Midbrain (tissue), 1 donor: ENCODE data around the gene NYNRIN.
"Not testable (repeated sequence)": the region's sequence is repeated elsewhere in the genome, so short reads cannot be mapped to it uniquely, and the experiment has no call there.

Experiments
- DNase-seq: peaks from one replicate; lab custom pipeline; 2025; lab: John Stamatoyannopoulos, UW

NYNRIN gene

DNA sequence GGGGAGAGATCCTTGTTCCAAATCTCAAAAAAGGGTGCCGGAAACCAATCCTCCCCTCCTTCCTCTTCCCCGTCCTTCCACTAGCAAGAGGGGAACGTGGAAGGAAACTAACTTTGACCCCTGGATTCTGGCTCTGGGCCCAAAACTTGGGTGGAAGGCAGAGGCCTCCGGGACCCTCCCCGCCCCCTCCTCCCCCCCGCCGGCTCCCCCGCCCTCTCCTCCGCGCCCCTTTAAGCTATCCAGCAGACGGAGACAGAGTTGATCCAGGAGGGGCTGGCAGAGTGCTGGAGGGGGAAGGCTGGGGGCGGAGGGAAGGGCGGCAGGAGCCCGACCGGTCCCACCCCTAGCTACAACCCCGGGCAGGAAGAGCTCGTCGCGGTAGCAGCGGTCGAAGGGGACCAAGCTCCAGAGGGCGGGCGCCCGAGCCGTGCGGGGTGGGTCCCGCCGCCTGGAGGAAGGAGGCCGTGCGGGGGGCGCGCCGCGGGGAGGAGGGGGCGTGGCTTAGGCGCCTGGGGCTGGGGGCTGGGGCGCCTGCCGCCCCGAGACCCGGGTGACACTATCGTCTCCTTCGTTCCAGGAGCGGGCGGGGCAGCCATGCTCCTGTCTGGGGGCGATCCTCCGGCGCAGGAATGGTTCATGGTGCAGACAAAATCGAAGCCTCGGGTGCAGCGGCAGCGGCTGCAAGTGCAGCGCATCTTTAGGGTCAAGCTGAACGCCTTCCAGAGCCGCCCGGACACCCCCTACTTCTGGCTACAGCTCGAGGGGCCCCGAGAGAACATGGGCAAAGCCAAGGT lies at the start of gene NYNRIN:
NYNRIN (plus strand) TSS at position 351 of the 794 bp plus-strand sequence; CDS start at position 595, 244 bp downstream.
- no peak for DNase-seq

DNA sequence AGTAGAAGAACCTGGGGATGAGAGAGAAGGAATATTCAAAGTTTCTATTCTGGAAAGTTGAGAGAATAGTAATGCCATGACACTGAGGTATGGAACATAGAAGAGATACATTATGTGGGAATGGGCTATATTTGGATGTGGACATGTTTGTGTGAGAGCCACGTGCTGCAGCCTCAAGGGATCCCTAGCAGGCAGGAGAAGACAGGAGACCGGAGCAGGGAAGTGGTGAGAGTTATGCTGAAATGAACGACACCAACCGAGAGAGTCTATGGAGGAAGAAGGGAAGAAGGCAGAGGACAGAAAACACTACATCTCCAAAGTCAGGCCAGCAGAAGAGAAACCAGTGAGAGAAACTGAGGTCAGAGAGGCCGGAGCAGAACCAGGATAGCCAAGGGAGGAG lies 49.1 kb upstream of the NYNRIN start:
- no peak for DNase-seq

DNA sequence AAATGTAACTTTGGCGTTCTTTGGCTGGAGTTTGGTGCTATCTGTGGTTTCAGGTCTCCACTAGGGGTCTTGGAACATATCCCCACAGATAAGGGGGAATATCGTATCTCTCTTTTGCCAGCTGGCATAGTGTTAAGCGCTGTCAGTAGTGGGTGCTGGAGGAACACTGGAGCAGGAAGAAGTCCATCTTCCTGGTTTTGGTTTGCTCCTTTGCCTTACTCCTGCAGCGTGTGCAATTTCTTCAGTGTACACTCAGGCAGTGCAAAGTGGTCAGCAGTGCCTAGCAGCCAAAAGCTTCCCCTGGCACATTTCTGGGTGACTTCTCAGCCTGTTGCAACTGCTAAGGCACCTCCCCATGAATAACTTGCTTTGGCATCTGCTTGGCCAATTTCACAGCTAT lies 47.3 kb upstream of the NYNRIN start:
- DNase-seq: no peak

DNA sequence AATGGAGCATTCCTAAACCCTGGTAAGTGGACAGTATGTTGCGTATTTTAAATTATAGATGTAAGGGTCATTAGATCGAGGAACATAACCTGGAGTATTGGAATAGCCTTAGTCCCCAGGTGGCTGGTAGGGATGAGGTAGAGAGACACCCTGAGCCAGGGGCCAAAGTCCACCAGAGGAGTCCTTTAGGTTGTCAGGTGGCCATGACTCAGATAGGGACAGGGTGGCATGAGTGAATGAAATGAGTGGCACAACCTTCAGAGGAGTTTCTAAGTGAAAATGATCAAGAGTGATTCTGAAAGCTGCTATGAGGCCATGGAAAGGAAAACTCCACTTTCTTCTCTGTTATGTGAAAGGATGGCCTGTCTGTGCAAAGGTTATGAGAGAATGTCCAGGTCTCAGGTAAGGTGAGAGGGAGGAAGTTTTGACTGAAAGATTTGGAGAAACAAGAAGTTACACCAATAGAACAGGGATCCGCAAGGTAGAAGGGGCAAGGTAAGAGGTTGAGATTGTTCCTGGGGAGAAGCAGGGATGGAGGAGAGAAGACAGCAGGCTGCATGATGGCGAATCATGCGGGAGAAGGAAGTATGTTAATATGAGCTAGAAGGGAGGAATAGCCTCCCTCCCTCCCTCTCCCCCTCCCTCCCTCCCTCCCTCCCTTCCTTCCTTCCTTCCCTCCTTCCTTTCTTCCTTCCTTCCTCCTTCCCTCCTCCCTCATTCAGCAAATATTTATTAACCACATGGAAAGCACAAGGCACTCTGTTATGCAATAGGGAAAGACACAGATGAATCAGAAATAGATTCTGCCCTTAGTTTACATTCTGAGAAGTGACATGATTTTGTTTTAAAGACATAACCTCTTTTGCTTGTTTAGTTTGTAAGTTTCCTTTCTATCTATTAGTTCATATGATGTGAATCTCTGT lies 45.0 kb upstream of the NYNRIN start:
- no peak for DNase-seq

DNA sequence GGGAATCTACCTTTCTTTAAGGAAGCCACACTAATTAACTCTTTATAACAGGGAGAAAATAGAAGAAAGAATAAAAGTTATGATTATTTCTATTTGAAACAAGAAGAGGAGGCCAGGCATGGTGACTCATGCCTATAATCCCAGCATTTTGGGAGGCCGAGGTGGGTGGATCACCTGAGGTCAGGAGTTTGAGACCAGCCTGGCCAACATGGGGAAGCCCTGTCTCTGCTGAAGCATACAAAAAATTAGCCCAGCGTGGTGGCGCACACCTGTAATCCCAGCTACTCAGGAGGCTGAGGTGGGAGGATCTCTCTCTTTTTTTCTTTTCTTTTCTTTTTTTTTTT lies 44.3 kb upstream of the NYNRIN start:
- not testable (repeated sequence) for DNase-seq

DNA sequence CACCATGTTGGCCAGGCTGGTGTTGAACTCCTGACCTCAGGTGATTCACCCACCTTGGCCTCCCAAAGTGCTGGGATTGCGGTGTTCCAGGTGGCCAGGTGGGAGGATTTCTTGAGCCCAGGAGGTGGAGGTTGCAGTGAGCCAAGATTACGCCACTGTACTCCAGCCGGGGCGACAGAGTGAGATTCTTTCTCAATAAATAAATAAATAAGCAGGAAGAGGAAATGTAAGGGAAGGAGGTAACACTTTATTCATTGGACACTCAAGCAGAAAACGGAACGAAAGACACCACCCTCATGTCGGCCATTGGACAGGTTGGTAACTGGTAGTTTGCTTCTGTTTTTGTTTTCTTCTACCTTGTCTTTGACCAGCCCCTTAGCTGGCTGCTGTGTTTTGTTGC lies 43.8 kb upstream of the NYNRIN start:
- no peak for DNase-seq

DNA sequence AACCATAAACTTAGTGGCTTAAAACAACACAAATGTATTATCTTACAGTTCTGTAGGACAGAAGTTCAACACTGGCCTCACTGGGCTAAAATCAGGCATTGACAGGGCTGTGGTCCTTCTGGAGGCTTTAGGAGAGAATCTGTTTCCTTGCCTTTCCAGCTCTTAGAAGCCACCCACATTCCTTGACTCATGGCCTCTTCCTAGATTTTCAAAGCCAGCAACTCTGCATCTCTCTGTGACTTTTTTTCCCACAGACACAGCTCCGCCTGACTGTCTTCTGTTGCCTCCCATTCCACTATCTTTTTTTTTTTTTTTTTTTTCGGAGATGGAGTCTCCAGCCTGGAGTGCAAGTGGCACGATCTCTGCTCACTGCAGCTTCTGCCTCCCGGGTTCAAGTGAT lies 42.6 kb upstream of the NYNRIN start:
- DNase-seq: no peak

DNA sequence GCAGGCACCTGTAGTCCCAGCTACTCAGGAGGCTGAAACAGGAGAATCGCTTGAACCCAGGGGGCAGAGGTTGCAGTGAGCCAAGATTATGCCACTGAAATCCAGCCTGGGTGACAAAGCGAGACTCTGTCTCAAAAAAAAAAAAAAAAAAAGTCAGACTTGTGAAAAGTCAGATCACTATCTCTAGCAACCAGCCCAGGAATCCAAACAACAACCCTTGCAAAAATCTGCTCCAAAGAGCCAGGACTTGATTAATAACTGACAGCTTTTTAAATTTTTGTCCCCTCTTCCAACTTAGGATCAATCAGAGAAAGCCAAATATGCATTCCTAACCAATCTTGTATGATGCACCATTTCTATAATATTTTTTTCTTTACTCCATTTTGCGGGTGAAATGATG lies 38.5 kb upstream of the NYNRIN start:
- no peak for DNase-seq

DNA sequence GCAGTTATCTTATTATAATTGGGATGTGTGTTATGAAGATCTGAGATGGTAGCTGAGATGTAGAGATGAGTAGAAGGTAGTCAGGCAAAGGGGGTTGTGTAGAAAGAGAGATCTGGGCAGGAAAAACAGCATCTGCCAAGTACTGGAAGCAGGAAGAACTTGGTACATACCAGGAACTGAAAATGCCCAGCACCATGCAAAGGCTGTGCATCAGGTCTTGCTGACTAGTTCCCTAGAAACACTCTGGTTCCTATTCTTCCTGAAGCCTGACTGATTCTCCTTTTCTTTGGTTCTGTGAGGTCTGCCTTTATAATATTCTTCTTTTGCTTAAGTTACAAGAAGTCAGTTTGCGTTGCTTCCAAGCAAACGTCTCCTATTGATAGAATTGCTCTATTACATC lies 37.5 kb upstream of the NYNRIN start:
- DNase-seq: no peak

DNA sequence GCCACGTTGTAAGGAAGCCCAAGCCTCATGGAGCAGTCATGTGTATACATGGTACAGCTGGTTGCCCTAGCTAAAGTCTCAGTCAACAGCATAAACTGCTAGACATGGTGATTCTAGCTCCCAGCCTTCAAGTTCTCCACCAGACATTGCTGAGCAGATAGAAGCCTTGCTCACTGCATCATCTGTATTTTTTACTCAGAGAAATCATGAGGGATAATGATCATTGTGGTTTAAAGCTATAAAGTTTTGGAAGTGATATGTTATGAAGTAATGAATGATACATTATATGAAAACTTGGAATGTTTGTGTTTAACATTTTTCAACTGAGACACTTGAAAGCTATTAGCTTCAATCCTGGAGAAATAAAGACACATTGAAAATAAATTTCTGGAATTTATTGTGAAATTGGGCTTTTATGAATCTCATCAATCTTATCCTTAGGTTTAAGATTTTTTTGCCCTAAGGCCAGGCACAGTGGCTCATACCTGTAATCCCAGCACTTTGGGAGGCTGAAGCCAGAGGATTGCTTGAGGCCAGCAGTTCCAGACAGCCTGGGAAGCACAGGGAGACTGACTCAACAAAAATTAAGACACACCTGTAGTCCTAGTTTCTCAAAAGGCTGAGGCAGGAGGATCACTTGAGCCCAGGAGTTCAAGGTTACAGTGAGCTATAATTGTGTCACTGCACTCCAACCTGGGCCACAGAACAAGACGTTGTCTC lies 36.4 kb upstream of the NYNRIN start:
- DNase-seq: no peak

DNA sequence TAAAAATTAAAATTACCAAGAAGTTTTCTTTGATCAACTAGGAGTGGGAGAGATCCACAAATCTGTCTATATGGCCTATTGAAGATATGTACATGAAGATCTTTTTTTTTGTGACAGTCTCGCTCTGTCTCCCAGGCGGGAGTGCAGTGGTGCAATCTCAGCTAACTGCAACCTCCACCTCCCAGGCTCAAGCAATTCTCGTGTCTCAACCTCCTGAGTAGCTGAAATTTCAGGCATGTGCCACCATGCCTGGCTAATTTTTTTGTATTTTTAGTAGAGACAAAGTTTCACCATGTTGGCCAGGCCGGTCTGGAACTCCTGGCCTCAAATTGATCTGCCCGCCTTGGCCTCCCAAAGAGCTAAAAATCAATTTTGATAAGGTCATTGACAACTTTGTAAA lies 35.4 kb upstream of the NYNRIN start:
- no peak for DNase-seq

DNA sequence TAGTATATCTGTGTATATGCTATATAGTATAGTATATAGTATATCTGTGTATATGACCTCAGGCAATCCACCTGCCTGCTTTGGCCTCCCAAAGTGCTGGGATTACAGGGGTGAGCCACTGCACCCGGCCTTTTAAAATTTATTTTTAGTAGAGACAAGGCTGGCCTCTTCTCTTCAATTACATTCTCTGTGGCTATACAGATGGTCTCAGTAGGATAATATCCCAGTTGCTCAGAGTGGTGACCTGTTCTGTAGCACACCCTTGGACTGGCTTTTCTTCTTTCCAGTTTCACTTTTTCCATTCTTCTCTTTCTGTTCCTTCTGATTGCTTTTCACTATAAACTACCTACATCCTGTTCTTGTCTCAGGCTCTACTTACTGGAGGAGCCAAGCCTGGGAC lies 34.0 kb upstream of the NYNRIN start:
- no peak for DNase-seq

DNA sequence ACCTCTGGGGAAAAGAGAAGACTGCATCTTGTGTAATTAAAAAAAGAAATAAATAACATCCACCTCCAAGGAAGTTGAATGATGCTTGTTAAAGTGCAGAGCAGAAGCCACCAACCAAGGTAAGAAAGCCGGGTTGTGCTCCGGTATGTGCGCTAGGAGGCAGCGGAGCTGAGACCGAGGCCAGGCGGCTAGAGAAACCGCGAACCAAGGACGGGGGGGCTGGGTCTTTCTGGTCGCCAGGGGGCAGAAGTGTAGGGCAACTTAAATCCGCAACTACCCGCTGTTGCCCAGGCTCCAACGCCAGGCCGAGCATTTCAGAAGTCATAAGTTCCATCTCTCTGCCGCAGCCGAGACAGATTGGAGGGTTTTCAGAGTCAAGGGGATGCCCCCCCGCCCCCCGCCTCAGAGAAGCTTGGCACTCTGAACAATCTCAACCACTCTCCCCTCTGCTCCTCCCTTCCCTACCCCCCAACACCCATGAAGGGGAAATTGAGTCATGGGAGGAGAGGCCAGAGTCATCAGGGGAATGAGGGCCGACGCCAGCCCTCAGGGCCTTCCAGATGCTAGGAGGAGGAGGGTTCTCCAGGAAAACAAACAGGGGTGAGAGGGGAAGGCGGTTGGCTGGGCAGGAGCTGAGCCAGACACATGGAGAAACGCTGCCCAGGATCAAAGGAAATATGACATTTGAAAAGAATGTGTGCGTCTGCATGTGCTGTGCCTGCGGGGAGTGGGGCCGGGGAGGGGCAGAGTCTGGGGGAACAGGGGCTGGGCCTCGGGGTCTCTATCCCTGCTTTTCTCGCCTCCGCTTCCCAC lies 33.0 kb upstream of the NYNRIN start:
- DNase-seq: peak; percentile 74

DNA sequence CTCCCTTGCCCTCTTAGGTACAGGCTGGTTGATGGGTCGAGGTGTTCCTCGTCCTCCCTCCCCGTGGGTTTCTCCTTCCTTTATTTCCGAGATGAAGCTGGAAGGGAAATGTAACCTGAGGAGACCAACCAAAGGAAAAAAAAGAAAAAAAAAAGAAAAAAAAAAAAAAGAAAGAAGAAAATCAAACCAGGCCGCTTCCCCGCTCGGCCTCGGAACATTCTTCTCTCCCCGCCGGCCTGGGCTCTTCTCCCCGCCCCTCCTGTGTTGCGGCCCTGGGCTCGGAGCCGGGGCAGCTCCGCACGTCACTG lies 32.4 kb upstream of the NYNRIN start:
- no peak for DNase-seq

DNA sequence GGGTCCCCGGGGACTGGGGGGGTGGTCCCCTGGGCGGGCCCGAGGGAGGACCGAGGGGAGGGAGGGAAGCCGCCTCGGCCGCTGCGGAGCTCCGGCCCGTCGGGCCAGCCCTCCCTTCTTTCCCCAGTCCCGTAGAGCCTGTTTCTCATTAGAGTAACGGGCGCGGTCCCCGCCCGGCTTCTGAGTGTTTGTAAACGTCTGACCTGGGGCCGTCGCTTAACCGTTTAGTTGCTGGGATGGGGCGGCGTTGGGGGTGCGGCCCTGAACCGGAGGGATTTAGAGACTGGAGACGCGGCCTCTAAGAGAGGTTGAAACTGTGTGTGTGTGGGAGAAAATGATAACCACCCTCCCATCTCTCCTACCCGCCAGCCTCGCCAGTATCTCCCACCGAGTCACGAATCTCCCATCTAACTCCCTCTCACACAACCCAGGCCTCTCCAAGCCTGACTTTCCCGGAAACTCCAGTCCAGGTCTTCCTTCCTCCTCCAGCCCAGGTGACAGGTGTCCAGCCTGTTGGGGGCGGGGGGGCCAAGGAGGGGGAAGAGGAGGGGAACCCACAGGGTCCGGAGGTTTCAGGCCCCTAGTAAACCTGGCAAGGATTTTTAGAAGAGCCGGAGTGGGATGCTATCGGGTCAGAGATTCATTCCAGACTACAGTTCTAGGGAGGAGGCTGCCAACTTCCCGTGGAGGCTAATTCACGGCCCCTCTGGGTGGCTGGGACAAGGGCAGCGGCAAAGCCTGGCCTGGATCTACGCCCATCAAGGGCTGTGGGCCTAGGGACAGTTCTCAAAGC lies 31.9 kb upstream of the NYNRIN start:
- DNase-seq: peak; percentile 69

DNA sequence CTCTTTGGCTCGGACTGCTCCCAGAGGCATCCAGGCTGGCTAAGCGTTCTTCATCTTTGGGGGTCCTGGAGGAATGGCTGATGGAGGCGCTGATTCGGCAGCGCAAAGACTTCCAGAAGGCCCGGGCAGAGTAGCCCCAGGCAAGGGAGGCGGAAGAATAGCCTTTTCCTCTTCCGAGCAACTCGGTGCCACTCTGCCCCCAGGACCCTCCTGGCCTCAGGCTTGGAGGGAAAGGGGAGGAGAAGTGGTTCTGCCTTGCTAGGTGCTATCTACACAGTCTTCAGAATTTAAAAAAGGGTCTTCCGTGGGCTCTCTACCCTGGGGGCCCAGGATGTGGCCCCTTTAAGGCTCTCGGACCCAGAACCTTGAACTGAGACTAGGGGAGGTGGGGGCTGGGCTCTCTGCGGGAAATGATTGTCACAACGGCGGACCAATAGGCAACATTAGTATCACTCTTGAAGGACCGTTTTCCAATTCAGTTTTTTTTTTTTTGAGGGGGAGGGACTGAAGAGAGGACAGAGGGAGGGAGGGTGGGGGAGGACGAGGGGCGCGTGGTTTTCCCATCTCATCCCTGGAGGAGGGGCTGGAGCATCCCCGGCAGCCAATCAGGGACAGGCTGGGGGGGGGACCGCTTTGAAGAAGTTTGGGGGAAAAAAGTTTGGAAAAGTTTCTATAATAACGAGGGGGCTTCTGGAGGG lies 31.1 kb upstream of the NYNRIN start, which contains the start of gene NFATC4:
NFATC4 (plus strand) TSS at position 671 of the 698 bp plus-strand sequence. CDS start 157 bp downstream, outside the sequence.
- peak; percentile 38 for DNase-seq

DNA sequence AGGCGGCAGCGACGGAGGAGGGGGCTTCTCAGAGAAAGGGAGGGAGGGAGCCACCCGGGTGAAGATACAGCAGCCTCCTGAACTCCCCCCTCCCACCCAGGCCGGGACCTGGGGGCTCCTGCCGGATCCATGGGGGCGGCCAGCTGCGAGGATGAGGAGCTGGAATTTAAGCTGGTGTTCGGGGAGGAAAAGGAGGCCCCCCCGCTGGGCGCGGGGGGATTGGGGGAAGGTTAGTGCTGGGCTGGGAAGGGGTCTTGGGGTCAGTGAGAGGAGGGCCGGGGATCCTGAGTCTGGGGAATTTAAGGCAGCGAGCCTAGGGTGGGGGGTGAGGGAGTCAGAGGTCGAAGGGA lies 30.6 kb upstream of the NYNRIN start:
- DNase-seq: no peak

DNA sequence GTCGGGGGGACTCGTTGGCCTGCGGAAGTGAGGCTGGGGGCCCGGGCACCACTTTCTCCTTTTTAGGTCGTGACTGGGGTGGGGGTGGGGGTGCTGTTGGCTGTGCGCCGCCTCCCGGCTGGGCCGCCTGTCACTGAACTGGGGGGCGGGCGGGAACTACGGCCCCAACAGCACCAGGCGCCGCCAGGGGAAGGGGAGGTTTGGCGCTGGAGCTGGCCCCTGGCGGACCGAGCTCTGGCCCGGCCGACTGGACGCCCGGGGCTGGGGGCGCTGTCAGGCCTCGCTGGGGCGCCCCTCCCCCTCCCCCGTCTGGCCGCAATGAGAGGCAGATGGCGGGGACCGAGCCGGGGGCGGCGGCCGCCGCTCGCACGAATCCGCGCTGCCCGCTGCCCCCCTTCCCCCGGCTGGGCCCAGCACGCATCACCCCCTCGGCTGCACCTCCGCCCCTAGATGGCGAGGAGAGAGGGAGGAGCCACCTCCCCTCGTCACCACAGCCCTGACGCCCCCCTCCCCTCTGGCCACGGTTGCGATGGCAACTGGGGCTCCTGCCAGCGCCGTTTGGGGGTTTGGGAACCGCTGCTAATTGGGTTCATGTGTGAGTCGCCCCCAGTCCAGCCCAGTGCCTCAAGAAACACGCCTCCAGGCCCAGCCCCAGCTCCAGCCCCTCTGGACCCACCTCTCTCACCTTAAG lies 30.1 kb upstream of the NYNRIN start:
- DNase-seq: peak; percentile 16

DNA sequence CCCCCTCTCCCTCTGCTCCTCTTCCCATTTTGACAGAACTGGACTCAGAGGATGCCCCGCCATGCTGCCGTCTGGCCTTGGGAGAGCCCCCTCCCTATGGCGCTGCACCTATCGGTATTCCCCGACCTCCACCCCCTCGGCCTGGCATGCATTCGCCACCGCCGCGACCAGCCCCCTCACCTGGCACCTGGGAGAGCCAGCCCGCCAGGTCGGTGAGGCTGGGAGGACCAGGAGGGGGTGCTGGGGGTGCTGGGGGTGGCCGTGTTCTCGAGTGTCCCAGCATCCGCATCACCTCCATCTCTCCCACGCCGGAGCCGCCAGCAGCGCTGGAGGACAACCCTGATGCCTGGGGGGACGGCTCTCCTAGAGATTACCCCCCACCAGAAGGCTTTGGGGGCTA lies 29.3 kb upstream of the NYNRIN start:
- DNase-seq: no peak
